Stimulated activated CD4-positive, alpha-beta T cell treated with anti-CD3 and anti-CD28 coated beads, Interleukin-4, amount 100 ng/mL, for 48 hours (primary cell): ENCODE results near the gene KMT2C.
"Not testable (repeated sequence)": the region's sequence is repeated elsewhere in the genome, so short reads cannot be mapped to it uniquely, and the experiment has no call there.

Experiments used
- DNase-seq, 2 donors: peaks; one replicate each; pipeline ENCODE4 v3.0.0-alpha.2; 2020; ENCODE audit warnings: low read depth in 2 of 2

Gene KMT2C

GRCh38 chr7:152313217-152313616 lies 122.6 kb downstream of the KMT2C start:
- DNase-seq: no peak

- no peak for DNase-seq
Measured at GRCh38 chr7:152312316-152312715, 123.5 kb downstream of the KMT2C start.

- DNase-seq: no peak
Measured at GRCh38 chr7:152307902-152308301, 127.9 kb downstream of the KMT2C start.

GRCh38 chr7:152299542-152300143 lies 136.2 kb downstream of the KMT2C start:
- DNase-seq: not testable (repeated sequence)

- DNase-seq: no peak
Measured at GRCh38 chr7:152292897-152293296, 142.9 kb downstream of the KMT2C start.

- DNase-seq: not testable (repeated sequence)
Measured at GRCh38 chr7:152286972-152287371, 148.8 kb downstream of the KMT2C start.

- DNase-seq: not testable (repeated sequence)
Measured at GRCh38 chr7:152286219-152286618, 149.6 kb downstream of the KMT2C start.

GRCh38 chr7:152284998-152285397 lies 150.8 kb downstream of the KMT2C start:
- DNase-seq: not testable (repeated sequence)

GRCh38 chr7:152277687-152278086 lies 158.1 kb downstream of the KMT2C start:
- DNase-seq: not testable (repeated sequence)

- not testable (repeated sequence) for DNase-seq
Measured at GRCh38 chr7:152270427-152270826, 165.4 kb downstream of the KMT2C start.

GRCh38 chr7:152266859-152267258 lies 168.9 kb downstream of the KMT2C start:
- not testable (repeated sequence) for DNase-seq

- not testable (repeated sequence) for DNase-seq
Measured at GRCh38 chr7:152264915-152265314, 170.9 kb downstream of the KMT2C start.

GRCh38 chr7:152262146-152262545 lies 173.7 kb downstream of the KMT2C start:
- DNase-seq: not testable (repeated sequence)

- DNase-seq: not testable (repeated sequence)
Measured at GRCh38 chr7:152259645-152260044, 176.2 kb downstream of the KMT2C start.

GRCh38 chr7:152247851-152248250 lies 188.0 kb downstream of the KMT2C start:
- DNase-seq: not testable (repeated sequence)

- not testable (repeated sequence) for DNase-seq
Measured at GRCh38 chr7:152245417-152245816, 190.4 kb downstream of the KMT2C start.

- DNase-seq: not testable (repeated sequence)
Measured at GRCh38 chr7:152243464-152243863, 192.3 kb downstream of the KMT2C start.

GRCh38 chr7:152241301-152241700 lies 194.5 kb downstream of the KMT2C start:
- not testable (repeated sequence) for DNase-seq

- DNase-seq: not testable (repeated sequence)
Measured at GRCh38 chr7:152236306-152236705, 199.5 kb downstream of the KMT2C start.

- not testable (repeated sequence) for DNase-seq
Measured at GRCh38 chr7:152234421-152234820, 201.4 kb downstream of the KMT2C start.

- no peak for DNase-seq
Measured at GRCh38 chr7:152231089-152231488, 204.7 kb downstream of the KMT2C start.

- not testable (repeated sequence) for DNase-seq
Measured at GRCh38 chr7:152219556-152219955, 216.2 kb downstream of the KMT2C start.

- DNase-seq: not testable (repeated sequence)
Measured at GRCh38 chr7:152208766-152209165, 227.0 kb downstream of the KMT2C start.

GRCh38 chr7:152204417-152204816 lies 231.4 kb downstream of the KMT2C start:
- not testable (repeated sequence) for DNase-seq
